Activated T-helper 1 cell treated with anti-CD3 and anti-CD28 coated beads, Interleukin-12 subunit alpha, Interleukin-12 subunit beta, Interleukin-2, Interleukin-4 antibody, amounts not matched to agents 30 ng/mL and 10 ng/mL and 1 ng/mL, durations not matched to agents 14 hours and 24 hours and 36 hours (primary cell): ENCODE data around the gene SLC36A4. TPM values are rescaled to one million over a fixed set of nuclear protein-coding genes. Genes with fewer than 3 reads are reported as not detected.
"Not testable (repeated sequence)": the region's sequence is repeated elsewhere in the genome, so short reads cannot be mapped to it uniquely, and the experiment has no call there.

Experiments used
- DNase-seq: peaks from one replicate; pipeline ENCODE4 v3.0.0; 2021; ENCODE audit warnings: low spot score
- H3K27ac Mint-ChIP-seq: one replicate; pipeline ENCODE4 v1.8.0; 2021; ENCODE audit warnings: mild to moderate bottlenecking, mixed read lengths
- H3K27me3 Mint-ChIP-seq: one replicate; pipeline ENCODE4 v1.8.0; 2022; ENCODE audit warnings: mild to moderate bottlenecking, moderate library complexity, mixed read lengths; ENCODE audit not compliant: insufficient read depth
- H3K36me3 Mint-ChIP-seq: one replicate; pipeline ENCODE4 v1.8.0; 2021; ENCODE audit warnings: low read depth, mixed read lengths
- H3K4me1 Mint-ChIP-seq: one replicate; pipeline ENCODE4 v1.8.0; 2021; ENCODE audit warnings: low read depth, mixed read lengths
- H3K4me3 Mint-ChIP-seq: one replicate; pipeline ENCODE4 v1.8.0; 2021; ENCODE audit warnings: mild to moderate bottlenecking, moderate library complexity, mixed read lengths
- H3K9me3 Mint-ChIP-seq: one replicate; pipeline ENCODE4 v1.8.0; 2021; ENCODE audit warnings: mixed read lengths
- intact Hi-C: fragments of 100-400 bp; cut with micrococcal nuclease; formaldehyde crosslinking; loops from one replicate; pipeline ENCODE4 v1.15.1; 2024
- total RNA-seq: library from RNA; stranded (reverse); gene quantifications from 2 replicates; pipeline ENCODE4 v1.2.3, GENCODE V29; 2022

Gene SLC36A4
- 16.9 and 17.1 TPM in 2 replicates for total RNA-seq

DNA sequence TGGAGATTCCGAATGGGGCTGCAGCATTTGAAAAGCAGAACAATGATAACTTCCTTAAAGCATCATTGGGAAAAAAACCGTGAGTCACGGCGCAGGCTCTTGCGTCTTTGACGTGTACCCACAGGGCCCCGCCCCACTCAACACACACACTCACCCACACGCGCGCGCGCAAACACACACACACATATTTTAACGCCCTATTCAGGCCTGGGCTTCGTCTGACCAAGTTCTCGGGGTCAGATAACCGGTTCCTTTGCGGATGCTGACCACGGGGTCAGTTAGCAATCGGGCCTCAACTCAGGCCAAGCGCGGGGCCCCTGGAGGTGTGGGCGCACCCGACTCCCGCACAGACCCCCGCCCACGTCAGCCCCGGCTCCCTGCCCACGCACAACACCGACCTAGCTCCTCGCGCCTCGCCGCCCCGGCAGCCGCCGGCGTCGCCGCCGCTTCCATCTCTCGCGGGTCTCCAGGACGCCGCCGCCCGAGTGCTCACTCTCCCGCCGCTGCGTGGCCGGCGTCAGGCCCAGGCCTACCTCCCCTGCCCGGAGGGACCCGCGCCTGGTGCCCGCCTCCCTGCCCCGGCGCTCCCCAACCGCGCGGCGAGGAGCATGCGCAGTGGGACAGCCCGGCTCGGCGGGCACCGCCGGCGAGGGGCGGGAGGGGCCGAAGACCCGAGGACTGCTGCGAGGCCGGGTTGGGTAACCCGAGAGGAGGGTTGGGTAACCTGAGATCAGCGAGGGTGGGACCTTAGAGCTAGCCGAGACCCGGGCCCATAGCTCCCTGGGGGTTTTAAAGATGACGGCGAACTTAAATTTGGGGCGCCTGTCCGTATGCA, at the start of gene SLC36A4:
Gene SLC36A4 (minus strand): TSS at position 612 of the 835 bp plus-strand sequence. CDS start 159 bp downstream, at position 453.
- Mint-ChIP-seq H3K27me3 (peaks cover 13% of the 10 kb centered on the region), H3K36me3 (no peaks in the 10 kb centered on the region), H3K4me3 (peak within 1 kb of the TSS; percentile 97), H3K9me3 (no peaks in the 10 kb centered on the region), H3K4me1 (peaks cover 13% of the 10 kb centered on the region), H3K27ac (peak within 1 kb of the TSS; percentile 97)
- DNase-seq, result peak; percentile 80
- intact Hi-C loops, result loop anchor here (1.0 to 10.0 kb wide), 8 partner anchors 142 to 1677 kb away; partner anchors contain the start of genes ANKRD49, C11orf54, CEP295 and FUT4

DNA sequence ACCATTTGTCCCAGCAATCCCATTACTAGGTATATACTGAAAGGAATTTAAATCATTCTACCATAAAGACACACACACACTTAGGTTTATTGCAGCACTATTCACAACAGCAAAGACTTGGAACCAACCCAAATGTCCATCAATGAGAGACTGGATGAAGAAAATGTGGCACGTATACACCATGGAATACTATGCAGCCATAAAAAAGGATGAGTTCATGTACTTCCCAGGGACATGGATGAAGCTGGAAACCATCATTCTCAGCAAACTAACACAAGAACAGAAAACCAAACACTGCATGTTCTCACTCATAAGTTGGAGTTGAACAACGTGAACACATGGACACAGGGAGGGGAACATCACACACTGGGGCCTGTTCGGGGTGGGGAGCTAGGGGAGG, 49.0 kb upstream of the SLC36A4 start:
- H3K36me3 Mint-ChIP-seq, H3K4me1 Mint-ChIP-seq, H3K27ac Mint-ChIP-seq, H3K4me3 Mint-ChIP-seq, DNase-seq, H3K9me3 Mint-ChIP-seq, intact Hi-C loops, H3K27me3 Mint-ChIP-seq: not testable (repeated sequence)

DNA sequence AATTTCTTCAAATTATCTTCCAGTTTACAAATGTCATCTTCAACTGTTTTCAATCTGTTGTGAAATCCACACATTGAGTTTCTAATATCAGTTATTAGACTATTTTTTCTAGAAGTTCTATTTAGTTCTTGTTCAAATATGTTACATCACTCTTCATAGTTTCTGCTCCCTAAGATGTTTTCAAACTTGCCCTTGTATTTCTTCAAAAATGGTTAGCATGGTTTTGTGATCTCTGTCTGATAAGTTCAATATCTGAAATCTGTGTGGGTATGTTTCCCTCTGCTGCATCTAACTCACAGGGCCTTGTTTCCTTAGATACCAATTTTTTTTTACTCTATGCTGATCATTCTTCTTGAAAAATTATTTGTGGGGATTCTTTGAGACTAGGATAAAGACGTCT, 46.2 kb upstream of the SLC36A4 start:
- Mint-ChIP-seq H3K4me3 (no peak overlapping the region), H3K27ac (no peak overlapping the region)

DNA sequence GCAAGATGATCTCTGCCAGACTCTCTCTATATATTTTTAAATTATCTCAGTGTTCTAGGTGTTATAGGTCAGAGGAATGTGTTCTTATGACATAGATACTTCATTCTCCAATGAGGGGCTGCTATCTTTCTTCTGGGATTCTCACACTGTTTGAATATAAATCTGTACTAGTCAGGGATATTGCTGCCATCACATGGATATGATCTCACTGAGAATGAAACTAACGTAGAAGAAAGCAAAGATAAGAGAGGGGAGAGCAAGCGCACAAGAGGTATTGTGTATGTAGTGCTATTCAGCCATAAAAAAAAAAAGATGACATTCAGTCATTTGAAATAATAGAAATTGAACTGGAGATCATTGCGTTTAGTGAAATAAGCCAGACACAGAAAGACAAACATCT, 42.2 kb upstream of the SLC36A4 start:
- H3K36me3 Mint-ChIP-seq, result no peaks in the 10 kb centered on the region
- no peaks in the 10 kb centered on the region for H3K9me3 Mint-ChIP-seq
- no peak for DNase-seq
- intact Hi-C loops, result loop anchor here (10.0 kb wide), 1 partner anchor 485 kb away; no protein-coding TSS in a partner anchor
- H3K4me1 Mint-ChIP-seq, result no peaks in the 10 kb centered on the region
- peaks cover 15% of the 10 kb centered on the region for H3K27me3 Mint-ChIP-seq
- H3K27ac Mint-ChIP-seq, result no peak overlapping the region
- H3K4me3 Mint-ChIP-seq, result no peak overlapping the region

More for the DNA sequence above, 46.2 kb upstream of the SLC36A4 start:
- Mint-ChIP-seq H3K4me1 (no peaks in the 10 kb centered on the region), H3K27me3 (peaks cover 6% of the 10 kb centered on the region), H3K9me3 (peaks cover 3% of the 10 kb centered on the region), H3K36me3 (no peaks in the 10 kb centered on the region)
- DNase-seq, result no peak
- intact Hi-C loops, result no loop called here

DNA sequence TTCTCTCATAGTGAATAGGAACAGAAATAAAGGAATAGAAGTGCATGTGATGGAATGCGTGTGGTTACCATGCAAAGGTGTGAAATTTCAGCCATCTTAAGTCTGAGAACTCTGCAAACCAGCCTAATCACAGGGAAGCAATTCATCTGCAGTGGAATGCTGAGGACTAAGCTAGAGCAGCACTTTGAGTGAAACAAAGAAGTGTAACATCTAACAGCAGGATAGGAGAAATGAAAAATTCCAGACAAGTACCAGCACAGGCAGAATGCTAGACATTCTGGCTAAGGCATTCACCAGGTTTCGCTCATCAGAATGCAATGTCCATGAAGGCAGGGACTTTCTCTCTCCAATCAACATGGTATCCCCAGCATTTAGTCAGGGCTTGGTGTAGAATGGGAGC, 41.2 kb upstream of the SLC36A4 start:
- no peak overlapping the region for H3K27ac Mint-ChIP-seq
- no peaks in the 10 kb centered on the region for H3K9me3 Mint-ChIP-seq
- no peaks in the 10 kb centered on the region for H3K4me1 Mint-ChIP-seq
- intact Hi-C loops, result loop anchor here (10.0 kb wide), 1 partner anchor 486 kb away; no protein-coding TSS in a partner anchor
- H3K27me3 Mint-ChIP-seq, result peaks cover 13% of the 10 kb centered on the region
- H3K36me3 Mint-ChIP-seq, result no peaks in the 10 kb centered on the region
- no peak for DNase-seq
- no peak overlapping the region for H3K4me3 Mint-ChIP-seq

DNA sequence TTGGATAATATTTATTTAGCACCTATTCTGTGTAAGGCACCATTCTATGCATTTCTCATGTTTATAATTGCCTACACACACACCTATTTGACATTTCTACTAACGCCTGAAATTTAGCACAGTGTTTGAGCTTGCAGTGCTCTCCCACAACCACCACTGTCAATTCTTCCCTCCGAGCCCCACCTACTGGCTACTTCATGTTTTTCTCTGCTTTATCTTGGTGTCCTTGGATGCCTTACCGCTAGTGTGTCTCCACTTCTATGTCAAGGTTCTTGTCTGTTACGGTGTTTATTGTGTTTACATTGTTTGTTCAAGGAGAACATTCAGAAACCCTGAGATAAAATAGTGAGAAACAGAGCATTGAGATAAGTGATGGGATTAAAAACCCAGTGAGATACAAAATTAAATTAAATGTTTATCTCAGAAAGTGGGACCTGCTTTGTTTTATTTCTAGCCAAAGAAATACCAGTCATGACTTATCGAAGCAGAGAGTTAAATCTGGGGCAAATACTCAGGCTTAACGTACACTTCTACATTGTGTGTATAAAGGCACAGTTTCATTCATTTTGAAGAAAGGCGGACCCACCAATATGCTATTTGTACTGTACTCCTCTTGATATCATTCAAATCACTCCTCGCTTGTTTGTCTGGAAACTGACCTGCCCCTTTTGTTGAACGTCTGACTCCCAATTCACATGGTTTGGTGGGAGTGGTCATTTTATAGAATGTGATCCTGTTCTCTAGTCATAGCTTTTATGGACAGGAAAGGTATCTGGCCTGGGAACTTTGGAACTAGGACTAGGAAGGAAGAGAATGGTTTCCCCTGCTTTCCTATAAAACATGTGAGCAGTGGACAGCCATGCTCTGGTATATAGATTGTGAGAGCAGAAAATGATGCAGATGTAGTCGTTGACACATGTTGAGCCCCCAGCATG, 39.2 kb upstream of the SLC36A4 start:
- Mint-ChIP-seq H3K36me3 (no peaks in the 10 kb centered on the region), H3K4me1 (no peaks in the 10 kb centered on the region), H3K4me3 (no peak overlapping the region), H3K27ac (no peak overlapping the region), H3K9me3 (no peaks in the 10 kb centered on the region), H3K27me3 (peaks cover 20% of the 10 kb centered on the region)
- intact Hi-C loops, result loop anchor here (10.0 kb wide), 1 partner anchor 488 kb away; no protein-coding TSS in a partner anchor
- DNase-seq, result no peak

DNA sequence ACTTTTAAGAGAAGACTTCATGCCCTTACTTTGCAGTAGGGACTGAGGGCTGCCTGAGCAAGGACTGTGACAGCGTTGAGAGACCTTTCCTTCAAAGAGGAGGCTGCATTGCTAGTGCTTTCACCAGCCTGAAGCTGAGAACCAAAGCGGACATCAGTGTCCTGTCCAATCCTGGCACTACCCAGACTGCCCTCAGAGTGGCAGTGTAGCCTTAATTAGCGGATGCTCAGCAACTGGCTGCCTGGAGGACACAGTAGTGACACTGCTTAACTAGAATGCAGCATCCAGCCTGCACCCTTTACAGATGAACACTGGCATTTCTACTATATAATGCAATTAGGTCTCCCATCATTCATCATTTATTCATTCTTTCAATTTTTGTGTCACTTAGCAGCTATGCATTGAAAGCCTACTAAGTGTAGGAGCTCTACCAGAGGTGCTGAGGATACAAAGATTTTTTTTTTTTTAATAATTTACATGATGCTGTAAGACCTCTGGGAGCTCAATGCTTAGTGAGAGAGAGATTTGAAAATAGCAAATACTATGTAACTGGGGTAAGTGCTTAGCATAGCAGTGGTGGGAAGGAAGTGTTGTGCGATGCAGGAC, 36.9 kb upstream of the SLC36A4 start:
- H3K36me3 Mint-ChIP-seq, result no peaks in the 10 kb centered on the region
- H3K4me1 Mint-ChIP-seq, result no peaks in the 10 kb centered on the region
- H3K4me3 Mint-ChIP-seq, result no peak overlapping the region
- peaks cover 22% of the 10 kb centered on the region for H3K27me3 Mint-ChIP-seq
- no peaks in the 10 kb centered on the region for H3K9me3 Mint-ChIP-seq
- peak; percentile 55 for DNase-seq
- no peak overlapping the region for H3K27ac Mint-ChIP-seq
- intact Hi-C loops, result loop anchor here (1.0 to 10.0 kb wide), 5 partner anchors 309 to 1270 kb away; partner anchors contain the start of gene SMCO4

DNA sequence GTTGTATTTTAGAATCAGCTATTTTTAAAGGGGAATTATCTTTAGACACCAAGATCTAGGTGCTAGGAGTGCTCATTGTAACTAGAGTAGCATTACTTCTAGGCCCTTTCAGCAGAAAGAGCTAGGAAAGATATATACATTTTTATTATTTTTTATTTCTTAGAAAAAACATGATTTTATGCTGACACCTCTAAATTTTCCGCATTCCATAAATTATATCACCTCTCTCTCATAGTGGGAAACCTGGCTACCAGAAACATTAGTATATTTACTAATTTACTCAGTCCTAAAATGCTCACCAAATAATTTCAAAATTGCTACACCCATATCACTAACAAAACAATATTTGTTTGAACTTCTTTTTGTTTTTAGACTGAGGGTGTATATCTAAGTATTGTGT, 32.1 kb upstream of the SLC36A4 start:
- H3K36me3 Mint-ChIP-seq, result no peaks in the 10 kb centered on the region
- H3K4me1 Mint-ChIP-seq, result no peaks in the 10 kb centered on the region
- H3K4me3 Mint-ChIP-seq, result no peak overlapping the region
- no peak for DNase-seq
- H3K27me3 Mint-ChIP-seq, result peaks cover 13% of the 10 kb centered on the region
- no peaks in the 10 kb centered on the region for H3K9me3 Mint-ChIP-seq
- intact Hi-C loops, result loop anchor here (10.0 kb wide), 1 partner anchor 495 kb away; no protein-coding TSS in a partner anchor
- H3K27ac Mint-ChIP-seq, result no peak overlapping the region

DNA sequence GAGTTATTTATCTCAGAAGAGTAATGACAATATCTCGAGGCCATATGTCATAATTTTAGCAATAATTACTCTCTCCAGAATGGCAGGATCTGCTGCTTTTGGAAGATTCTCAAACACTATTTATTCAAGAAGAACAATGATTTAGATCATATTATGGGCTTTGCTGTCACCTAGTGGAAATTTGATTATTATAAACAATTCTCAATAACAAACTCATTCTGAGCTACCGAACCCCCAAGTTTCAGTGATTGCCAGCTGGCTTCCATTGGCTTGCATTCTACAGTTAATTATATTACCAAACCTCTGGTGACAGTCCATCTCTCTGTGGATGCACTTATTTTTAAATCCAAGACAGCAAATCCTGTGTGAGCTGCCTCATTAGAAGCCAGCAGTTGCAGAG, 27.9 kb upstream of the SLC36A4 start:
- no peak overlapping the region for H3K4me3 Mint-ChIP-seq
- intact Hi-C loops, result loop anchor here (1.0 kb wide), 2 partner anchors 136 to 283 kb away; no protein-coding TSS in a partner anchor
- H3K9me3 Mint-ChIP-seq, result no peaks in the 10 kb centered on the region
- H3K4me1 Mint-ChIP-seq, result no peaks in the 10 kb centered on the region
- H3K27ac Mint-ChIP-seq, result no peak overlapping the region
- H3K36me3 Mint-ChIP-seq, result no peaks in the 10 kb centered on the region
- no peak for DNase-seq
- H3K27me3 Mint-ChIP-seq, result peaks cover 2% of the 10 kb centered on the region

DNA sequence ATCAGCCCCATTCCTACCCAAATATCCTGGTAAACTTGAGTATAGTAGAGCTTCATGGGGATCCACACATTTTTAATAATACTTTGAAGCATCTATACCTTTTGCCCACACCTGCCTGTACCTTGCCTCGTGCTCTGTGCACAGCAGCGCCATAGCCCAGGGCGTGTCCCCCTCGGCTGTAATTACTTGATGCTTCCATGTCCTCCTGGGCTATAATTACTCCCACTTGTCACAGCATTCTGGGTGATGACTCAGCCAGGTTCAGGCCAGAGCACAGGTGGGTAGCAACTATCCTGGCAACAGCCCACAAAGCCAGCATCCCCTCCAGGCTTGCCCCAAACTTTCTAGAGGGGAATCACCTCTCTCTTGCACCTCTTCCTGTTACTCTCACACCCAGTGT, 23.7 kb upstream of the SLC36A4 start:
- no peaks in the 10 kb centered on the region for H3K36me3 Mint-ChIP-seq
- no peaks in the 10 kb centered on the region for H3K9me3 Mint-ChIP-seq
- no peak overlapping the region for H3K27ac Mint-ChIP-seq
- H3K4me3 Mint-ChIP-seq, result no peak overlapping the region
- H3K4me1 Mint-ChIP-seq, result no peaks in the 10 kb centered on the region
- no peak for DNase-seq
- intact Hi-C loops, result no loop called here
- H3K27me3 Mint-ChIP-seq, result peaks cover 12% of the 10 kb centered on the region

DNA sequence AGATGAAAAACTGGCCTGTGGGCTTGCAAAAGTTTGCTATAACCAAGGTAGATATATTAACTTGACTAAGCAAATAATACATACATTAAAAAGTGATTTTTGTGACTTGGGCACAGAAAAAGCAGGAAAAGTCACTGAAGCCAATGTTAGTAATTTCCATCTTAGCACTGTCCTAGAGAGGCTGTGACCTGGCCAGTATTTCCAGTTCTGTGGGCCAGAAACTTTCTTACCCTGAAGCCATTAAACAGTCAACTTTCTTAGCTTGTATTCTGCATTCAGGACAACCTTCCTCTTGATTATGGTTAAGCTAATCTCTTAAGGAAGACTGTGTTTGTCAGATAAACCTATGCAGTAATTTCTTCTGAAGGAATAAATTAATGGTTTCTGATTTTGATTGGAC, 22.3 kb upstream of the SLC36A4 start:
- DNase-seq, result no peak
- H3K27ac Mint-ChIP-seq, result no peak overlapping the region
- no peaks in the 10 kb centered on the region for H3K36me3 Mint-ChIP-seq
- intact Hi-C loops, result no loop called here
- no peak overlapping the region for H3K4me3 Mint-ChIP-seq
- peaks cover 11% of the 10 kb centered on the region for H3K27me3 Mint-ChIP-seq
- no peaks in the 10 kb centered on the region for H3K9me3 Mint-ChIP-seq
- no peaks in the 10 kb centered on the region for H3K4me1 Mint-ChIP-seq

DNA sequence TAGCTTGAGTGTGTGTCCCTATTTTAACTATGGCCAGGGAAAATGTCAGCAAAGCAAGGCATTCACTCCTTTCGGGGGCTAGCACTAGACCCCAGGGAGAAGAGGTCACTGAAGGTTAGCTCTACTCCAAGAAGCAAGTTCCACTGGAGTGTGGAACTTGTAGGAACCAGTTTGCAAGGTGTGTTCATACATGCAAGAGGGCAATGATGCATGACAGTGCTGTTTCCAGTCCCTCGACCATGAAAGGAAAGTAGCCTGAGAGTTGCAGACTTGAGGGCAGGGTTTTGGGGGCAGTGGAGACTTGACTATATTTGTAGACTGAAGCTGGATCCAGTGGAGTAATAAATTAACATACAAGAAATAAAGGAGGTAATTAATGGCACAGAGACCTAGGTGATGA, 21.6 kb upstream of the SLC36A4 start:
- Mint-ChIP-seq H3K27me3 (peaks cover 11% of the 10 kb centered on the region), H3K4me3 (no peak overlapping the region)
- intact Hi-C loops, result no loop called here

More for the DNA sequence above, 21.6 kb upstream of the SLC36A4 start:
- Mint-ChIP-seq H3K4me1 (no peaks in the 10 kb centered on the region), H3K27ac (no peak overlapping the region), H3K9me3 (no peaks in the 10 kb centered on the region), H3K36me3 (no peaks in the 10 kb centered on the region)
- no peak for DNase-seq
